GM18526 (cell line): ENCODE data around the gene NEK6.
A peak's percentile ranks its signal among the peaks of the same experiment; 100 is the strongest.

Experiments
- POLR2A ChIP-seq: IDR thresholded peaks from 3 replicates; pipeline ENCODE4 v1.6.1; 2011; ENCODE audit not compliant: insufficient read length; ENCODE audit errors: extremely low read depth

NEK6 gene

DNA sequence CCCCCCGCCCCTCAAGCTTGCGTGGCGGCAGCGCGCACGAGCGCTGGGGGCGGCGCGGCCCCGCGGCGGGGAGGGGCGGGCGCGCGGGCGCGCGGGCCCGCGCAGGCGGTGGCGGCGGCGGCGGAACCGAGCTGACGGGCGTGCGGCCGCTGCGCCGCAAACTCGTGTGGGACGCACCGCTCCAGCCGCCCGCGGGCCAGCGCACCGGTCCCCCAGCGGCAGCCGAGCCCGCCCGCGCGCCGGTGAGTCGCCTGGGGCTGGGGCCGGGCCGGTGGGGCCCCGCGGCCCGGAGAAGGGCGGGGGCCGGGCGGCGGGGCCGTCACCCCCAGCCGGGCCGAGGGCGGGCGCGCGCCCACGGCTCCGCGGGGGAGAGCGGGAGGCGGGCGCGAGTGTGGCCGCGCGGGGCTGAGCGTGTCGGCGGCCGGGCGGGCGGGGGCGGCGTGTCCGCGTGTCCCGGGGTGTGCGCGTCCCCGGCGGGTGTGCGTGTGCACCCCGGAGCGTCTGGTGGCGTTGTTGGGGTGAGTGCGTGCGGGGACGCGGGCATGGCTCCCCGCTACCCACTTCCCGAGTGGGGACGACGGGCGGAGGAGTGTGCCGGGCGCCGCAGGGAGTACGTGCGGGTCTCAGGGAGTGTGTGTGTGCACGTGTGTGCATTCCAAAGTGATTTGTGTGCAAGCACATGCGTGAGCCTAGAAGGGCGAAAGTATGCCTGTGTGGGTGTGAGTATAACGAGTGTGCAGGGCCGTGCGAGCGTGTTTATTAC, at the start of gene NEK6:
Gene NEK6, plus strand, starts transcription at position 106 of the 763 bp plus-strand sequence. CDS start 44,016 bp downstream, outside the sequence.
- peak; percentile 21 for TF ChIP-seq POLR2A

- TF ChIP-seq POLR2A = no peak
Measured at GRCh38 chr9:124208571-124208970, 49.2 kb upstream of the NEK6 start.

DNA sequence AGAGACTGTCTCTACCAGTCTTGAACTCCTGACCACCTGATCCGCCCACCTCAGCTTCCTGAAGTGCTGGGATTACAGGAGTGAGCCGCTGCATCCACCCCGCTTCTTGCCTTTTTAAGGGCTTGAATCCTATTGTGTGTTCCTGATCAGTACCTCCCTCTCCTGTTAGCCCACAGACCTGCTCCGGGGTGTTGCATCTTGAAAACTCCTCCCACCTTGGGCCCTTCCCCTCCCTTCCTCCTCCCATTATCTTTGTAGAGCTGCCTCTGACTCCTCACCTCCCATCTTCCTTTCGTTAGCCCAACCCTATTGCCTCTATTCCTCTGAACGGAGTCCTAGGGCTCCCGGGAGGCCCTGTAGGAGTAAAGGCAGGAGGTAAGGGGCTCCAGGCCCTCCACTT, 48.5 kb upstream of the NEK6 start:
- no peak for TF ChIP-seq POLR2A

DNA sequence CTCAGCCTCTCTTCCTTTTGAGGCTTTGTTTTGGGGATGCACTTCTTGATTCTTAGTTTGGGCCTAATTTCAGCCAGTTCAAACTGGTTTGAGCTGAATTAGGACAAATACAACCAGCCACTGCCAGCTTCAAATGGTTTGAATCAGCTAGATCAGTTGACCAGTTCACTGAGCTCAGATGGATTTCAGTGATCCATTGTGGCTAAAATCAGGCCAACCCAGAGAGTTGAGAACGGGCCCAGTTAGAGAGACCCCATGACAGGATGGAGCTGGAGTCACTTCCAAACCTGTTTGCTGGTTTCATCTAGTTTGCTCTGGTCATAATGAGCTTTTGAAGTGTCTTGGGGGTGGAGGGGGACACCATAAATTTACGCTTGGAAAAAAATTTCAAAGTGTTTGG, 48.0 kb upstream of the NEK6 start:
- TF ChIP-seq POLR2A = no peak

GRCh38 chr9:124210697-124211096, 47.1 kb upstream of the NEK6 start:
- TF ChIP-seq POLR2A = no peak

DNA sequence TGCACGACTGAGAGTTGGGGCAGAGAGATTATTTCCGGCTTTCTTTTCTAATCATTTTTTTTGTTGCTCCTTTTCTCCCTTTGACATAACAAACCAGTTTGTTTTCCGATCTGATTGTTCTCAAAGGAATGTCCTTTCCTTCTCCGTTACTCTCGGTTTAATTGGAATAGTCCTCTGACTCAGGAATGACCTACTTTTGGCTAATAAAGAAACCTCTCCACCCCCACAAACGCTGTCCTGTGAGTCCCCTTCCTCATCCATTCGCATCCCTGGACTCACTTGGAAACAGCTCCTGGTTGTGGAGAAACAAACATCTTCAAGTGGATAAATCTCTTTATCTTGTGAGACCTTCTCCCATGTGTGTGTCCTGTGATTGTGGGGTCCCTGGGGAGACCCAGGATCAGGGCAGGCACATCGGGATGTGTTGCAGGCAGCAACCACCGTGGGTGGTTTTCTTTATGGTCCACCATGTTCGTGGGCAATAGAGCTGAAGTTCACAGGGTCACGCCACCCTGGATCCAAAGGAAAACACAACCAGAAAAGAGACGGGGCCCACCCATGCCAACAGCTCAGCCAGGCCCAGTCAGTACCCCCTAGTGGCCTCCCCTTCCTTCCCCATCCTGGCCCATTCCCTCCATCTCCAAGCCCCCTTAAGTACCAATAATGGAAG, 45.2 kb upstream of the NEK6 start:
- TF ChIP-seq POLR2A = no peak

GRCh38 chr9:124213396-124213795, 44.4 kb upstream of the NEK6 start:
- no peak for TF ChIP-seq POLR2A

- TF ChIP-seq POLR2A = no peak
Measured at GRCh38 chr9:124214116-124214515, 43.6 kb upstream of the NEK6 start.

DNA sequence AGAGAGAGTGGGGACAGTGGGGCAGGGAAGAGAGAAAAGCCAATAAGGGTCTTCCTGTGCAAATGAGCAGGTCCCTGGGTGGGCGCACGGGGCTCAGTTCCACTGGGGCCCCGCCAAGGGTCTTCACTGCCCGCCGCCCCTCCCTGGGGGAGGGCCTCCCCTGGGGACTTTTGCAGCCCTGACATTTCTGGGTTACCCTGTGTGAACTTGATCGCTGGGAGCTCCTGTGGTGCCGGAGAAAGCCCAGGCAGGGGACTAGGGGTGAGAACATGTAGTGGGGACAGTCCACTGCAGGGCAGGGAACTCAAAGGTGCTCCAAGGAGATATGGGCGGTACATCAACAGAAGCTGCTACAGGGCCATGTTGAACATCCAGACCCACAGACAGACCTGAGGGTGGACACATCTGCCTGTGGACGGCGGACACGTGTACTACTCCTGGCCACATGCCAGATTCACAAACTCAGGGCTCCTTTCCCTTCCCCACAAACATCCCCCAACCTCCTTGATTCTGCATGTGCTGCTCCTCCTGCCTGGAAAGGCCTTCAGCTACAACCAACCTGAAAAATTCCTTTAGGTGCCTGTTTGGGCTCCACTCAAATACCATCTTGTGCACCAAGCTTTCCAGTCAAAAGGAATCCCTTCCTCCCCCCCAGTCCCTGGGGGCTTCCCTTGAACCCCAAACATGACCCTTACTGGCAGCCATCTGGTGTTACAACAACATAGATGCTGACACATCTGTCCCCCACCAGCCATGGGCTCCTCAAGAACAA, 43.0 kb upstream of the NEK6 start:
- no peak for TF ChIP-seq POLR2A

DNA sequence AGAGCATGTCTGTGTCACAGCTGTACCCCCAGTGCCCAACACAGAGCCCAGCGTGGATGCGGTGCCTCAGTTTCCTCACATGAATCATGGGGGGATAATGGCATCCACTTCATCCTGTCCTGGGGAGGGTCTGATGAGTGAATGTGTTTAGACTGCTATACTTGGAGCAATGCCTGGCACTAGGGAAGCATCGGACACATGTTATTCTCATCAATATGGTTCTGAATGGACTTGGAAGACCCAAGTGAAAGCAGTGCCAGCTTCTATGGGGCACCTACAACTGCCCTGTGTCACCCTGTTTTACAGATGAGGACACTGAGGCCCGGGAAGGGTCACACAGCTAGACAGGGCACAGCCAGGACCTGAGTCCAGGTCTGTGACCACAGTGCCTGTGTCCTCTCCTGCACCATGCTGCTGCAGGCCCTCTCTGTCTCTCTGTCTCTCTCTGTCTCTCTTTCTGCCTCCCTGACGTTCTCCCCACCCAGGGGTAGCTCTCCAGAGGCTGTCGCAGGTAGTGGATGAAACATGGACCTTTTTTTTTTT, 42.3 kb upstream of the NEK6 start:
- no peak for TF ChIP-seq POLR2A

DNA sequence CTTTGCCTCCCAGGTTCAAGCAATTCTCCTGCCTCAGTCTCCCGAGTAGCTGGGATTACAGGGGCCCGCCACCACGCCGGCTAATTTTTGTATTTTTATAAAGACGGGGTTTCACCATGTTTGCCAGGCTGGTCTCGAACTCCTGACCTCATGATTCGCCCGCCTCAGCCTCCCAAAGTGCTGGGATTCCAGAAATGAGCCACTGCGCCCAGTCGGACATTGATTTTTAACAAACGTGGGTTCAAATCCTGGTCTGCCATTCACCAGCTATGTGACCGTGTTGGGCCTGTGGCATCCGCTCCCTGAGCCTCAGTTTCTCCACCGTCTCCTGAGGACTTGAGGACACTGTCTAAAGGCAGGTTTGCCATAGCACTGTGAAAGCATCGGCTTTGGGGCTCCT, 41.8 kb upstream of the NEK6 start:
- no peak for TF ChIP-seq POLR2A

- TF ChIP-seq POLR2A = no peak
Measured at GRCh38 chr9:124216474-124217176, 41.1 kb upstream of the NEK6 start.

DNA sequence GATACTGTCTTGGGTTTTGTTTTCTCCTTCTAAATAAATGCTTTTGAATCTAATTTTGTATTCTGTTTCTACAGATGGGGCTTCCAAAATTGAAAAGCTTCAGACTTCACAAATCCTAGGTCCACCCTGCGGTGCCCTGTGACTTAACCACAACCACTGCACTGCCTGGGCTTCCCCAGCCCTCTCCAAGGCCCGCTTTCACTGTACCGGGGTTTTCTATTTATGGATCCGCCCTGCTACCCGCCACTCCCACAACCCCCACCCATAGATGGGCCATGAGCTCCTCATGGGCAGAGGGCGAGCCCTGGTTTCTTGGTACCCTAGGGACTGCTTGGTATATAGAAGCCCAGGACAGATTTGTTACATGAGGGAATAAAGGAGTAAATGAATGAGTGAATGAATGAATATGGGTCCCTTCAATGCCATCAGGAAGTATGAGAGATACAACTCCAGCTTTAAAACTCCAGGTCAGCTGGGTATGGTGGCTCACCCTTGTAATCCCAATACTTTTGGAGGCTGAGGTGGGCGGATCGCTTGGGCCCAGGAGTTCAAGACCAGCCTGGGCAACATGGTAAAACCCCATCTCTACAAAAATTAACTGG, 39.8 kb upstream of the NEK6 start:
- no peak for TF ChIP-seq POLR2A

DNA sequence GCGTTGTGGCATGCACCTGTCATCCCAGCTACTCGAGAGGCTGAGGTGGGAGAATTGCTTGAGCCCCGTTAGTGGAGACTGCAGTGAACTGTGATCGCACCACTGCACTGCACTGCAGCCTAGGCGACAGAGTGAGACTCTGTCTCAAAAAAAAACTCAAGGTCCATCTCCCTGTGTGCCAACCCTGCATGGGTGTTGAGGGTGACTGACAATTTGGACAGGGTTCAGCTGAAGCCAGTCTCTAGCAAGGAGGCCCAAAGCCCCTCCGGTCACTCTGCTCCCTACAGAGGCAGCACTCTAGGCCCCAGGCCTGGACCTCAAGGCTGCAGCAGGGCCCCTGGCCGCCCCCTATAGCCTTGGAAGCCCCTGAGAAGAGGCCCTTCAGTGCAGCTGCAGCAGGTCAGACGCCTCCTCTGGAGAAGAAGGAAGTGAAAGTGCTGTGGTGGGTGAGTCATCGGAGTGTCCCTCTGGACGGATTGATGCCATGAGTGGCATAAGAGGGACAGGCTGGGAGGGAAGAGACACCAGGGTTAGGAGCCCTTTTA, 39.2 kb upstream of the NEK6 start:
- TF ChIP-seq POLR2A = no peak
